HL-60 (cell line): ENCODE results near the gene WNT6.

Experiments used
- DNase-seq, 2 experiments: peaks; one replicate each; pipeline ENCODE4 v3.0.0-alpha.2; 2010 to 2020; ENCODE audit warnings: low read depth in 1 of 2, low spot score in 1 of 2
- H3K27ac ChIP-seq: fragments of 250-450 bp; sonication (Bioruptor Pico); replicated peaks from 2 replicates; pipeline ENCODE4 v1.5.1; 2020; ENCODE audit warnings: mild to moderate bottlenecking, moderate library complexity
- H3K27me3 ChIP-seq: fragments of 250-450 bp; sonication (Bioruptor Pico); 2 replicates; pipeline ENCODE4 v1.5.1; 2021; ENCODE audit warnings: mild to moderate bottlenecking, moderate library complexity; ENCODE audit not compliant: insufficient read depth, poor library complexity, severe bottlenecking
- H3K4me3 ChIP-seq: replicated peaks from 2 replicates; pipeline ENCODE4 v1.5.1; 2011; ENCODE audit warnings: mild to moderate bottlenecking, control low read depth, low read length; ENCODE audit not compliant: insufficient read depth
- CTCF ChIP-seq: IDR thresholded peaks from one replicate; pipeline ENCODE4 v1.5.1; 2011; ENCODE audit warnings: low read length, control low read depth, inconsistent platforms; ENCODE audit not compliant: insufficient read depth
- GABPA ChIP-seq: IDR thresholded peaks from 2 replicates; pipeline ENCODE4 v1.6.1; 2012; ENCODE audit warnings: low read depth
- POLR2AphosphoS5 ChIP-seq: IDR thresholded peaks from 2 replicates; pipeline ENCODE4 v1.6.1; 2012; ENCODE audit warnings: low read depth
- REST ChIP-seq: IDR thresholded peaks from 2 replicates; pipeline ENCODE4 v1.6.1; 2012; ENCODE audit warnings: low read depth; ENCODE audit not compliant: insufficient replicate concordance
- SPI1 ChIP-seq: IDR thresholded peaks from 2 replicates; pipeline ENCODE4 v1.6.1; 2012; ENCODE audit warnings: low read depth, mild to moderate bottlenecking, borderline replicate concordance

WNT6 gene

GRCh38 chr2:218856896-218857243 lies 2.7 kb upstream of the WNT6 start:
- no peak for TF ChIP-seq SPI1
- no peak for TF ChIP-seq REST
- no peak for TF ChIP-seq CTCF
- no peak for TF ChIP-seq GABPA
- TF ChIP-seq POLR2AphosphoS5, result no peak

GRCh38 chr2:218857371-218858137 lies 2.1 kb upstream of the WNT6 start:
- Histone ChIP-seq H3K27me3 (peaks cover 67% of the 10 kb centered on the region), H3K4me3 (no peak overlapping the region), H3K27ac (no peak overlapping the region)
- TF ChIP-seq REST (no peak), CTCF (no peak), POLR2AphosphoS5 (no peak), SPI1 (no peak), GABPA (no peak)
- DNase-seq, result no peak

More at GRCh38 chr2:218856896-218857243, 2.7 kb upstream of the WNT6 start:
- no peak for DNase-seq
- H3K27ac ChIP-seq, result no peak overlapping the region
- peaks cover 63% of the 10 kb centered on the region for H3K27me3 ChIP-seq
- no peak overlapping the region for H3K4me3 ChIP-seq

GRCh38 chr2:218858138-218858445 lies 1.5 kb upstream of the WNT6 start:
- Histone ChIP-seq H3K27me3 (peaks cover 71% of the 10 kb centered on the region), H3K27ac (no peak overlapping the region), H3K4me3 (no peak overlapping the region)
- no peak for DNase-seq
- TF ChIP-seq REST, result no peak
- TF ChIP-seq GABPA, result no peak
- TF ChIP-seq SPI1, result no peak
- TF ChIP-seq POLR2AphosphoS5, result no peak
- no peak for TF ChIP-seq CTCF
